Sigmoid colon (tissue), 4 donors: ENCODE data around the gene MIGA2.

ENCODE experiments used
- CTCF ChIP-seq, 4 experiments: fragments of 450-650 bp in 3 of 4; fragments of 200-600 bp in 1 of 4; IDR thresholded peaks; one replicate each; pipeline ENCODE4 v1.5.1; 2016 to 2019; ENCODE audit warnings: antibody characterized with exemption in 4 of 4, mild to moderate bottlenecking in 3 of 4, moderate library complexity in 2 of 4
- POLR2AphosphoS5 ChIP-seq, 4 donors: sonication (generic); formaldehyde crosslinking; IDR thresholded peaks; one replicate each; pipeline ENCODE4 v1.6.1; 2017; ENCODE audit warnings: antibody characterized with exemption in 4 of 4

- no peak for TF ChIP-seq POLR2AphosphoS5 (IDR thresholded peaks at IDR 0.05)
- TF ChIP-seq CTCF (IDR thresholded peaks at IDR 0.05): no peak
These were observed 28.1 kb downstream of the MIGA2 start for GRCh38 chr9:129064499-129064908.
